Measurements from ENCODE around the gene OCA2.

Gene OCA2

DNA sequence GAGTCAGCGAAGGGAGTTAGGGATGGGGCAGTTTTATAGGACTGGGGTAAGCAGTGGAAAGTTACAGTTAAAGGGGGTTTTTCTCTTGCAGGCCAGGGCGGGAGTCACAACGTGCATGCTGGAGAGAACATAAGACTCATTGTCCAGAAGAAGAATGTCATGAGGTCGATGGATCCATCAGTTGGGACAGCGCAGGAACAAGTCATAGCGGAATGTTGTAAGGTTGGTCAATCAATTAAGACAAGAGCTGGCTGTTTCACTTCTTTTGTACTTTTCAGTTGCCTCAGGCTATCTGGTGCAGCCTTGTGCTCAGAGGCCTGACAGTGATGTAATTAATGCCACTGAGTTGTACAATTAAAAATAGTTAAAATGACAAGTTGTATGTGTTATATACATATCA is 165.6 kb downstream of the OCA2 start:
- DNase-seq = no peak

DNA sequence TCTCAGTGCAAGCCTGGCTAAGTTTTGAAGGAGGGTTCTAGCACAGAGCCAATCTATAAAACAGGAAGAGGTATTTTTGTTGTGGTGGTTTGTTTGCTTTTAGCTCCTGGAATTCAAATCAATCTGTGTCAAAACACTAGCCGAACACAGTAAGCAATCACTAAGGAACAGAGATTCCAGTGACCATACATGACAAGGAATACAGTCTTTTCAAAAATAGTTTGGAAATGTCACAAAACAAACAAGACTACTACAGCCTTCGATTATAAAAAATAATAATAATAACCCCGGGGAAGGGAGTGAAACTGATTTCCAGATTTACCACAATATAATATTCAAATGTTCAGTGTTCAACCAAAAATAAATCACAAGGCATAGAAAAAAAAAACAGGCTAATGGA is 166.5 kb downstream of the OCA2 start:
- DNase-seq = no peak

DNA sequence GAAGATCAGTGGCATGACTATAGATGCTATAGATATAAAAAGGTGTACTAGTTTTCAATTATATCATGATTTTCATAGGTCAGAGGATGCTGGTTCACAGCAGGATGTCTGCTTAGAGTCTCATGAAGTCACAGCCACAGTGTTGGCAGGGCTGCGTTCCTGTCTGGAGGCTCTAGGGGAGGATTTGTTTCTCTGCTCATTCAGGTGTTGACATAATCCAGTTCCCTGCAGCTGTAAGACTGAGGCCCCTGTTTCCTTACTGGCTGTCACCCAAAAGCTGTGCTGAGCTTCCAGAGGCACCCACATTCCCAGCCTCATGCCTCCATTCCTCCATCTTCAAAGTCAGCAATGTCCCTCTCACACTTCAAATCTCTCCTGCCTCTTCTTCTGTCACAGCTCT is 170.7 kb downstream of the OCA2 start:
- no peak for DNase-seq

DNA sequence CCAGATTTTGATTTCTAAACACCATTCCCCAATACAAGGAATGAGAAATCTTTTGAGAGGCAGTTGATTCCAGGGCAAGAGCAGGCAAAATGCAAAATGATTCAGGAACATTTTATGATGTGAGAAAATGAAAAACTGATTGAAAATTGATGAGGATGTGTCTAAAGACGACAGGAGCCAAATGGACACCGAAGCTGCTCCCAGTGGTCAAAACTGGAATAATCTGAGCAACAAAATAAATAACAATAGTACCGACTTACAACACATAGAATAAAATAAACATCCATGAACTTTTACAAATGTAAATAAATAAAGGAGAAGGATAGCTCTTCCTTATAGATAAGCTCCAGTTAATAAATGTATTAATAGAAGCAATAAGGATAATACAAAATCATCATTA is 186.8 kb downstream of the OCA2 start:
- DNase-seq = no peak

DNA sequence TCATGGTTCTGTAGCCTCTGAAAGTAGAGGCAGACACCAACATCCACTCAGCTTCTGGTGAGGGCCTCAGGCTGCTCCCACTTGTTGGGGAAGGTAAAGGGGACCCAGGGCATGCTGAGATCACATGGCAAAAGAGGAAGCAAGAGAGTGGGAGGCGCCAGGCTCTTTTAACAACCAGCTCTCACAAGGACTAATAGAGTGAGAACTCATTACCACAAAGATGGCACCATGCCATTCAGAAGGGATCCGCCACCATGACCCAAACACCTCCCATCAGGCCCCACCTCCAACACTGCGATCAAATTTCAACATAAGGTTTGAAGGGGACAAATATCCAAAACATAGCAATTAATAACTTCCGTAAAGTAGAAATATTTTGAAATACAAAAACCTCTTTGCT is 192.3 kb downstream of the OCA2 start:
- no peak for DNase-seq

DNA sequence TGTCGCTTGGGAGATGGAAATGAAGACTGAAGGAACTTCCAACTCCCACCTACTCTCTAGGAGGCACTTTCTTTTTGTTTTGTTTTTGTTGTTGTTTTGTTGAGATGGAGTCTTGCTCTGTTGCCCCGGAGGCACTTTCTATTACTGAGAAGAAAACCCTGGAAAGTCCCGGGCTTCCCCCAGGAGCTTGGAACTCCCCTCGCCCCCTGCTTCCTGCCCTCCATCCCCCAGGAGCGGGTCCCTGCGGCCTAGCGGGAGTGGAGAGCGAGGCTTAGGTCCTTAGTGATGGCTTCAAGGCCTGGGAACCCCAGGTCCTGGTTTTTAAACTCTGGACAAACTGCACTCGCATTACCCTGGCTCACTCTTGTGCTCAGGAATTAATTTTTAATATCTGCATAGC is 195.7 kb downstream of the OCA2 start:
- no peak for DNase-seq

DNA sequence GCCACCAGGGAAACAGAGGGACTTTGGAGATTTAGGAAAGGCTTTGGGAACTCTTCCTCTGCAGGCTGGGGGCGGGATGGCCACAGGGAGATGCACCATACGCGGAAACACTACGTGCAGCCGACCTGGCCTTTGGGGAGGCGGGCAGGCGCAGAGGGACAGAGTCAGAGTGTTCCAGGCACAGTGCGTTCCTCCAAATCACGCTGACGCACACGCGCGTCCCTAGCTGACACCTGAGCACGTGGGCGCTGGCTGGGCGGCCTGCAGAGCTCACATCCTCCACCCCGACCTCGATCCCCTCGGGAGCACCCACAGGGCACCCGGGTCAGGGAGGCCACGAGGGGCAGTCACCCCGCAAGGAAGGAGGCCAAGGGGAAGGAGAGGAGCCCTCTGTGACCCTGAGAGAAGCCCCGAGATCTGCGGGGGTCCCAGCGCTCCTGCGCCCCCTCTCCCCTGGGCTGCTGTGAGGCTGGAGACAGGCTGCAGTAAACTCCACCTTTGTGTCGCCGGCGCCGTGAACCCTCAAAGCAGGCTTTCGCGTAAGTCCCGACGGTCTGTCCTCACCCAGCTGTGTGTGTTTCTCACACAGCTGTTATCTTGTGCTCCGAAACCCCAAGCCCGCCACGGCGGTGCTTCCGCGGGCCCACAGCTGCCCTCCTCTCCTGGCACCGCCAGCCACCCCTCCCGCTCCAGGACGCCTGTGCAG is 196.3 kb downstream of the OCA2 start:
- no peak for DNase-seq

DNA sequence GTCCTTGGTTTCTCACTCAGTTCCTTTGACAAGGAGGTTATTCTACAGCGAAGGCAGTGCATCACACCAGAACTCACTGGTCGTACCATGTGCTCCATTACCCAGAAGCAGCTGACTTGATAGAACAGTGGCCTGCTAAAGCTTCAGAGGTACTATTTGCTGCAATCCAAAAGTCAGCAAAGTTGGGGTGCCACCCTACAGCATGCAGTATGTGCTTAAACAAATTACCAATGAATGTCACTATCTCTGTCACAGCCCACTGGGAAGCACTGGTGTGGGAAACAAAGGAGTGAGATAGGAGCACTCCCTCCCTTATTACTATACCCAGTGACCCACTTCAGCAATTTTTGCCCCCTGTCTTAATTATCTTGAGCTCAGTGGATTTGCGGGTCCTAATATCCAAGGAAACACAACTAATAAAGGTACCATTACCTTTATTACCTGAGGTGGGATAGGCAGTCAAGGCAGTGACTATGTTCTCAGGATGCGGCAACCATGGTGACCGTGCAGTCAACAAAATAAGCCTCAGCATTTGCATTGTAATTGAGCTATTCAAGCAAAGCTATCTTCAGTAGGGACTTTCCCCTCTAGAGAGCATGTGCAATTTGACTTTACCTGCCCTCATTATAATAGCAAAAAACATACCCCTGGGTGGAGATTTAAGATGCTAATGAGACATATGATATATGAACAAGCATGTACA is 199.4 kb downstream of the OCA2 start:
- no peak for DNase-seq

DNA sequence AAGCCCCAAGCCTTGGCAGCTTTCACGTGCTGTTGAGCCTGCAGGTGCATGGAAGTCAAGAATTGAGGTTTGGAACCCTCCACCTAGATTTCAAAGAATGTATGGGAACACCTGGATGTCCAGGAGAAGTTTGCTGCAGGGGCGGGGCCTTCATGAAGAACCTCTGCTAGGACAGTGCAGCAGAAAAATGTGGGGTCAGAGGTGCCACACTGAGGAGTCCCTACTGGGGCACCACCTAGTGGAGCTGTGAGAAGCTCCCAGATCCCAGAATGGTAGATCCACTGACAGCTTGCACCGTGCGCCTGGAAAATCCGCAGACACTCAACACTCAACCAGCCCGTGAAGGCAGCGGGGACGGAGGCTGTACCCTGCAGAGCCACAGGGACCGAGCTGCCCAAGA is 201.6 kb downstream of the OCA2 start:
- no peak for DNase-seq

DNA sequence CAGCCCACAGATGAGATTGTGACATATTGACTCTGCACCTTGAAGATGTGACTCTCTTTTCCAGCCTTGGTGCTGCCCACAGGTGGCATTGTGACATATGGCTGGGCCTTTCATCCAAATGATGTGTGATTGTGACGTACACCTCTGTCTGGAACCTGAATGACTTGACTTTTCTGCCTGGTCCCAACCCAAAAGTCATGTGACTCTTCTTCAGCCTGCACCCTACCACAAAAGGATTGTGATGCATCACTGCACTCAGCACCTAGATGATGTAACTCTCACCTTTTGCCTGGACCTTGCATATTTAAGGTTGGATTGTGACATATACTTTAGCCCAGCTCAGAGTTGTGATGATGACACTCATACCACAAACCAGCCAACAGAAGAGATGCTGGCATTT is 204.5 kb downstream of the OCA2 start:
- DNase-seq = no peak

DNA sequence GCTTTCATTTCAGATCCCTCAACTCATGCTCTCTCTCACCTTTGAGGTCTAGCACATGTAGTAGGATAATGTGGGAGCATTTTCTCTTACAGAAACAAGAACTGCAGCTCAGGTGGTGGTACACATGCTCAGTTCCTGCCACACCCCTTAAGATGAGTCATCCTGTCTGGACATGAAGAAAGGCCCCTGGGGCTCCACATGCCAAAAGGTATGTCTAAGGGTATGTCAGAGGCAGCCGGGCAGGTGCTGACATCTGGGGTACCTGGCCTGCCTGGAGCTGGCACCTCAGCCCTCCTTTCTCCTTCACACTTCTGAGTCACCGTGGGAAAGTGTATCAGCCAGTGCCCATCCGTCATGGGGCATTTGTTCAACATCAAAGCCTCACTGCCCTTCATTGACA is 209.9 kb downstream of the OCA2 start:
- no peak for DNase-seq

DNA sequence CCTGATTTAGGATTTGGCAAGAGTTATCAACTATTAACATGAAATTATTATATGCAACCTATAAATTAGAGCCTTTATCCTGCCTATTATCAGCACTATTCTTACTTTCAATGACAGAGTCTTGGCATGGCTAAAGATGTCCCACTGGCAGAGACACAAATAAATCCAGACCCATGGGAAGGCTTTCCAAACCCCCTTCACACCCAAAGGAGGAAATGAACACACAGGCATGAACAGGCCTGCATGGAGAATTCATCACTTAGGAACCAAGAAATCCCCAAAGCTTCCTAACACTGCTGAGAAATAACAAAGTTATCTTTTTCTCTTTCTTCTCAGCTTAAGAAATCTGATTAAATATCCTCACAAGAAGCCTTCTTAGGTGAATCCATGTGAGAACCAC is 213.9 kb downstream of the OCA2 start:
- DNase-seq = no peak

DNA sequence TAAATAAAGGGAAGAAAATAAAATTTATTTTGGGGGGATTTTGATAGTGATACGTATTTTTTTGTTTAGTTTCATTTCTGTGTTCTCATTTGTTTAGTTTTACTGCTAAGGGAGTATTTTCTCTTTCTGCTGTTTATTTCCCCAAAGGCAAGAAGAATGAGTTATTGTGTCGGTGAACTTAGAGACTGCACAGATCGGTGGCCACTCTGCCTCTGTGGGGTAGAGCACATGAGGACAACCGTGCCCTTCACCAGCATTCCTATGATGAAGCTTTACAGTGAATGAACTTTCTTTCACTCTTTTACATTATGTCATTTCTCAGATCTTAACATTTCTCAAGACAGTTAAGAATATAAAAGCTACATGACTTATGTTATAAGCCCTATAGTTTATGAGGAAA is 214.4 kb downstream of the OCA2 start:
- no peak for DNase-seq

DNA sequence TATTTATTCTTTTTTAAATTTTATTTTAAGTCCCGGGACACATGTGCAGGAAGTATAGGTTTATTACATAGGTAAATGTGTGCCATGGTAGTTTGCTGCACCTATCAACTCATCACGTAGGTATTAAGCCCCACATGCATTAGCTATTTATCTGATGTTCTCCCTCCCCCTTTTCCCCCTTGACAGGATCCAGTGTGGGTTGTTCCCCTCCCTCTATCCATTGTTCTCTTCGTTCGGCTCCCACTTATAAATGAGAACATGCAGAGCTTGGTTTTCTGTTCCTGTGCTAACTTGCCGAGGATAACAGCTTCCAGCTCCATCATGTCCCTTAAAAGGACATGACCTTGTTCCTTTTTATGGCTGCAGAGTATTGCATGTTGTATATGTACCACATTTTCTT is 220.3 kb downstream of the OCA2 start:
- no peak for DNase-seq

DNA sequence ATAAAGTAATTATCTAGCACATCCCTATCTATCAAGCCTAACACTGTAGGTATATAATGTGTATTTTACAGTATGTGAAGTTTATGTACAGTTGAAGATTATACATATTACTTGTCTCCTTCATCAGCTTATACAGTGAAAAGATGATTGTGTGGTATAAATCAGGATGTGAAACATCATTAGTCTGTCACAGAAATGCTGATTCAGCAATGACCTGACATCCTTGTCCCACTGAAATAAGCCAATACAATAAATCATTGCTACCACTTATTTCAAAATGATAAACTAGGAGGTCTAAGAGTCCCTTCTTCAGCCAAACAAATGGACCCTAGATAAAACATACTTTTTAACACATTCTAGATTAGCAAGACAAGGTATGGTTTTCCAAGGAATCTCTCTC is 225.3 kb downstream of the OCA2 start:
- DNase-seq = no peak

DNA sequence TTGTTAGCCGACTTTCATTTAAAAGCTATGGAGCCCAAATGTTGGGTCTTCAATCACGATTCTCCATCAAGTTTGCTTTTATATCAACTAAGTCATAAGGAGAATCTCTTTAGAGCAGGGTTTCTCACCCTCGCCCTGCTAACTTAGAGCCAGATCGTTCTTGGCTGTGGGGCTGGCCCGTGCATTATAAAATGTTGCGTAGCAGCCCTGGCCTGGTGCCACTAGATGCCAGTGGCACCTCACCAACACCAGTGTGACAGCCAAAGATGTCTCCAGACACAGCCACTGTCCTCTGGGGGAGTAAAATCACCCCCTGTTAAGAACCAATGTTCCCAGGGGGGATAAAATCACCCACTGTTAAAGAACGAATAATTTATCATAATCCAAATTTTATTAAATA is 226.1 kb downstream of the OCA2 start:
- DNase-seq = no peak

DNA sequence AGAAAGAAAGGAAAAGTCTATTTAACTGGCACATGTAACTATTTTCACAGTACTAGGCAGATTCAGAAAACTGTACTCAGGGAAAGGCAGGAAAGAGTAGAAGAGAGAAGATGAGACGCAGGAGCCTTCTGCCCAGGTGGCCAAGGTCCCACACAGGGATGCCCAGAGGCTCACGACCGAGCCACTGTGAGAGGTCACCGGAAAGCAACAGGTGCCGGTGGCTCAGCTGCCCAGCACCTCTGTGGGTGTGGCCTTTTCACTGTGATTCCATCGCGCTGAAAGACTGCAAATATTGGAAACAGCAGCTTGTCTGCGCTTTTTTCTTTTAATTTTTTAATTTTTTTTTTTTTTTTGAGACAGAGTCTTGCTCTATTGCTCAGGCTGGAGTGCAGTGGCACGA is 226.8 kb downstream of the OCA2 start:
- no peak for DNase-seq

DNA sequence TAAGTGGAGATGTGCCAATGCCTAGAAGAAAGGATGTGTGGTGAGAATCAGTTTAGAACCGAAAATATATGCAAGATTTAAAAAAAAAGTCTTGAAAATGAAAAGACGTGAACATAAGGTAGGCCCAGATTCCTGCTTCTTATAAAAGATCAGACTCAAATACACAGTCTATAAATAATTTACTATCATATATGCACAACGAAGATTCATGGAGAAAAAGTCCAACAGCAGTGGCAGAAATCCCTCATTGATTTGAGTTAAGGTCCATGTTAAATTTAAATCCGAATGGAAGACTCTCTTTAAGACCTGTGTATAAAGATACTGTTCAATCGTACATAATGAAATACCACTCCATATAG is 227.2 kb downstream of the OCA2 start:
- DNase-seq = no peak

DNA sequence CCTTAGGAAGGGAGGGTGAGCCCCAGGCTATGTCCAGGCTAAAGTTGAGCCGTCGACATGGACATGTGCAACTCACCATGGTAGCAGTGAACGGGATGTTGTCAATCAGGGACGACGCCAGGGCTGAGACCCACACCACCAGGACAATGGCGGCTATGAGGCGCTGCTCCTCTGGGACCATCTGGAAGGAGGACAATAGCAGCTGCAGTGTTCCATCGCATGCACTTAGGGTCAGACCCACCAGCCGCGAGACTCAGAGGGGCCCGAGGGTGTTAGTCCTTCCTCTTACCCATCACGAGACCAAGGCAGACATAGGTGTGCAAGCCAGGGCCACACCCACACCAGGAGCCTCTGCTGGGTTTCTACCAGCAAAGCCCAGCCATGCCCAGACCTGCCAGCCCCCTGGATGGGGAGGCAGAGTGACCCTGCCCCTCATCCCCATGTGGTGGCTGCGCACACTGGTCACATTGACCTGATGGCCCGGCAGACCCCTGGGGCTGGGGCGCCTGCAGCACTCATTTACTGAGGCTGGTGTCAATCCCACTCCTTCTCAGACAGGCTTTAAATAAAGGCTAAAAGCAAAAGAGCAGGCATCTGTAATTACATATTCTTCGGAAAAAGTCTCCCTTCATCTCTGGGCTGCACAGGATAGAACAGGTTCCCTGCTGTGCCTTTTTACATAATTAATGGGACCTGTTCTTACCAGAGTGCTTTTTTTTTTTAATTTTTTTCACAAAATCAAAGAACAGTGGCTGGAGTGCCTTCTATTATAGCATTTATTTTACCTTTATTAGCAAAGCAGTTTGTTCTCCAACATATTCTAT is 227.8 kb downstream of the OCA2 start:
- peak; percentile 61 for DNase-seq

DNA sequence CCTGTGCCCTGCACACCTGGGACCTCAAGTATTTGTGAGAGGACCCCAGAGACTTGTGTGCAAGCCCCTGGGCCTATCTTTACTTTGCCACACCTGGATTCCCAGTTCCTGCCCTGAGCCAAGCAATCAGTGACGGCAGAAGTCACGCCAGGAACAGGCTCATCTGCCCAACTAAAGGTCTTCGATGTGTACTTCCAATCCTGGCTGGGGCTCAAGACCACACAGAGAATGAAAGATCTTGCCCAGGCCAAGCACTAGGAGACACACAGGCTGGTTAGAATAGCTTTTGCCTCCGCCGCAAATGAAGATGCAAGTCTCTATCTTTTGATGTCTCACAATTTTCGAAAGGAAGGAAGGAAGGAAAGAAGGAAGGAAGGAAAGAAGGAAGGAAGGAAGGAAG is 228.8 kb downstream of the OCA2 start:
- no peak for DNase-seq

DNA sequence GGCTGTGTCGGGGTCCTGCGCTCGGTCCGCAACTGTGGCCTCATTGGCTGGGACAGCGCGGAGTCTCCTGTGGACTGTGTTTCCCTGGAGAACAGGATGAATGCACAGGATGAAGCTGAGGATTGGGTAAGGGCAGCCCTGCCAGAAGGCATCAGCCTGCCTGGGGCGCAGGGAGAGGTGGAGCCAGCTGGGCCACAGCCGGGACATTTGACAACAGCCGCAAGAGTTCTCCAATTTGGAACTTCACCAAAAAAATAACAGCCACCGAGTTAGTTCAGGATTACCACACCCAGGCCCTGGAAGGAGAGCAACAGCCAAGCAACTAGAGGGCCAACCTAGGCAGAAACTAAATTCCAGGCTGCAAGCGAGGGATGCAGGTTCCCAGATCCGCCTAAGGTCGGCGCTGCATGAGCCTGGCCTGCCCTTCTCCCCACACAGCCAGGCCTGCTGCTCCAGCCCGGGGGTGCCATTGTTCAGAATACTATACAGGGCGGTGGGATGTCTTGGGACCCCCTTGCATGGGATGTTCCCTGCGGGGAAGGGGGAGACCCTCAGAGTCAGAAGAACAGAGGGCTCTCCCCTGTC is 229.3 kb downstream of the OCA2 start:
- DNase-seq = no peak

DNA sequence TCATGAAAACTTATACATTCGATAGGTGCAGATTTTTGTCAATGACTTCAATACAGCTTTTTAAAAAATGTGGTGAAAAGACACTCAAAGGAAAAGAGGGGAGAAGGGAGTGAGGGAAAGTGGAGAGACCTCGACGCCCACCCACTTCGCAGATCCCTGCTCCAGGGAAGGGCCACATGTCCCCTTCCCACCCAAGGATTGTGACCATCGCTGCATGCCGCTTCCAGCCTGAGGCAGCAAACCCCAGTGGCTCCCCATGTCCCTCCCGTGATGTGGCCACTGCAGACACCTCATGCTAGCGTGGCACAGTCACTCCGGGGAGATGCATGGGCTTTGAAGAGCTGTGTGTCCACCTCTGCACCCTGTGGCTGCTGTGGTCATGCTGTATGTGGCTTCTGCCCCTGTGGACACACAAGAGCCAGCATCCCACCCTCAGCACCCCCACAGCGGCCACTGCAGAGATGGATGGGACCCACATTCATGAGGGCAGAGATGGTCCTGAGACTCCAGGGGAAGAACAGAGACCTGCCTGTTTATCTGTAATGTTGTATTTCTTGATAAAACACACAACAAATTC is 230.2 kb downstream of the OCA2 start:
- DNase-seq = no peak

DNA sequence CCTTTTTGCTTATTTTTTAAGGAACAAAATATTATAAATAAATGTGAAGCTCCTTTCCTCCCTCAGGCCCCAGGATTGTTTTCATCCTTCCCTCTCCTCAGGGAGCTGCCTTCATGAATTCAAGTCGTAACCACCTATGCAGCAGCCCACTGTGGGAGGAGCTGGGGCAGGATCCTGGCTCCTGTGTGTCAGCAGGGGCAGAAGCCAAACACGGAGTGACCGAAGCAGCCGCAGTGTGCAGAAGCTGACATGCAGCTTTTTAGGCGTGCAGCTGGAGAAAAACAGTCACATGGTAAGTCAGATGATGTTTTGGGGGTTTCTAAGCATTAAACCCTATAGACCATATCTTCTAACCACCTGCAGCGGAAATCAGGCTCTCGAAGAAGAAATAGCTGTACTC is 231.3 kb downstream of the OCA2 start:
- DNase-seq = no peak

Data from retina (tissue), 1 donor.